ENCODE measurements around the gene ART4. TPM values are rescaled to one million over a fixed set of nuclear protein-coding genes. Genes with fewer than 3 reads are reported as not detected.

The ART4 gene
- total and polyA plus RNA-seq, 5 donors from 2014 or later = not detected

DNA sequence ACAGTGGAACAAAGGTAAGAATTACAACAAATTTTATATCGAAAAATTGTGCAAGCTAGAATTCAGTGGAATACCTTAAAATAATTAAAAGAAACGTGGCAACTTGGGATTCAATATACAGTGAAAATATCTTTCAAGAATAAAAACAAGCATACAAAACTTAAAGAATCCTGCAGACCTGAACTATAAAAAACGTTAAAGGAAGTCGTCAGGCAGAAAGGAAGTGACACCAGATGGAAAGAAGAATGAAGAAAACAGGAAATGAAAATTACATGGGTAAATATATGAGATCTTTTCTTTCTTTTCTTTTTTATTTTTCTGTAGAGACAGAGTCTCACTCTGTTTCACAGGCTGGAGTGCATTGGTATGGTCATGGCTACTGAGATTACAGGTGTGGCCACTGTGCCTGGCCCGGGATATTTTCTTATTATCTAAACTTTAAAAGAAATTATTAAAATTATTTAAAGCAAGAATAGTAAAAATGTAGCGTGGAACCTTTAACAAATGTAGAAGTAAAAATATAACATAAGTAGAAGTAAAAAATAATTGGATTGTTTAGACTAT lies 37.6 kb upstream of the ART4 start:
- Mint-ChIP-seq H3K27ac (peak overlapping the region in 2 of 3 donors; percentile 49 to 90), H3K9me3 (peaks cover 0 to 5% (median 3%) of the 10 kb centered on the region in 7 donors), H3K4me3 (peak overlapping the region in 2 of 4 donors; percentile 7 to 56), H3K27me3 (peaks cover 6% of the 10 kb centered on the region), H3K4me1 (peaks cover 14 to 40% (median 20%) of the 10 kb centered on the region in 4 donors), H3K36me3 (peaks cover 3% of the 10 kb centered on the region)
- DNase-seq (peak in 1 of 3 donors; percentile 30), ATAC-seq (ENCODE audit: low read depth in 2 of 2) (no peak)
- Histone ChIP-seq H3K27ac (ENCODE audit: insufficient read depth, low read length, poor library complexity, severe bottlenecking) (no peak overlapping the region), H3K9me3 (ENCODE audit: control insufficient read depth in 2 of 2, low read length in 2 of 2) (no peaks in the 10 kb centered on the region), H3K27me3 (ENCODE audit: control insufficient read depth, insufficient read depth, low read length) (no peaks in the 10 kb centered on the region), H3K4me3 (ENCODE audit: low read depth, low read length) (peak overlapping the region; percentile 29), H3K36me3 (ENCODE audit: control insufficient read depth, insufficient read depth, low read length) (no peaks in the 10 kb centered on the region), H3K4me1 (ENCODE audit: control insufficient read depth, insufficient read depth, low read length, poor library complexity, severe bottlenecking) (peaks cover 16% of the 10 kb centered on the region)

DNA sequence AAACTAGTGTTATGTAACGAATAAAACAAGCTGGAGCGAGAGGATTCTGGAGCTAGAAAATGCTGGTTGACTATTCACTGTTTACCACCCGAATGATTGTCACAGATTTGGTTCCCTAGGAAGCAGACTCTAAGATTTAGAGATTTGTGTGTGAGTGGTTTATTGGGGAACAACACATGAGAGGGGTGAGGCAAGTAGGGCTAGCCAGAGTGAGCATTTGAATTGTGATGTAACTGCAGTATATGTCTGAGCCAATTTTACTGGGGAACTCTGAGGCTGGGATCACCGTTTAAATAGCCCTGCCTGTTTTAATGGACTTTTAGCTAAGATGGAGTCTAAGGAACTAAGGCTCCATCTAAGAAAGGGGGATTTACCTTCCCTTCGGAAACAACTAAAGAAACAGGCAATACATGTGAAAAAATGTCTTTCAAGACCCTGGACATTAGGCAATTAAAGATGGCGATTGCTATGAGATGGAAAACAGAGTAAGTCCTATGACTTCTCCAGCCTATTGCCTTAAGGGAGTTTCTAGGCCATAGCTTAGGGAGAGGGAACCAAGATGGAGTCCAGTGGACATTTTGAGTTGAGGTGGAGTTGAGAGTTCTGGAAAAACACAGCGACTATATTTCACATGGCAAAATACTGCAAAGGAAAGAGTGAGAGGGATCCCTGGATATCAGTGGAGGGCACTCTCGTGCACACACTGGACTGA lies 36.1 kb upstream of the ART4 start:
- peaks cover 10% of the 10 kb centered on the region for H3K4me1 ChIP-seq (ENCODE audit: control insufficient read depth, insufficient read depth, low read length, poor library complexity, severe bottlenecking)
- H3K27ac ChIP-seq (ENCODE audit: insufficient read depth, low read length, poor library complexity, severe bottlenecking) = no peak overlapping the region
- ATAC-seq (ENCODE audit: low read depth in 2 of 2) = no peak
- Mint-ChIP-seq H3K27ac (peak overlapping the region in 1 of 3 donors; percentile 19), H3K4me1 (peaks cover 9 to 28% (median 15%) of the 10 kb centered on the region in 4 donors), H3K9me3 (peaks cover 0 to 5% (median 3%) of the 10 kb centered on the region in 7 donors), H3K27me3 (peaks cover under 1% of the 10 kb centered on the region), H3K4me3 (peak overlapping the region in 2 of 4 donors; percentile 8 to 36), H3K36me3 (peaks cover 3% of the 10 kb centered on the region)
- H3K36me3 ChIP-seq (ENCODE audit: control insufficient read depth, insufficient read depth, low read length) = no peaks in the 10 kb centered on the region
- no peaks in the 10 kb centered on the region for H3K9me3 ChIP-seq (ENCODE audit: control insufficient read depth in 2 of 2, low read length in 2 of 2)
- no peak overlapping the region for H3K4me3 ChIP-seq (ENCODE audit: low read depth, low read length)
- no peaks in the 10 kb centered on the region for H3K27me3 ChIP-seq (ENCODE audit: control insufficient read depth, insufficient read depth, low read length)
- no peak for DNase-seq

- no peak overlapping the region for H3K4me3 Mint-ChIP-seq
- H3K27me3 Mint-ChIP-seq = no peaks in the 10 kb centered on the region
Observed at GRCh38 chr12:14878488-14878887, 35.2 kb upstream of the ART4 start.

GRCh38 chr12:14876833-14877232 lies 33.5 kb upstream of the ART4 start:
- no peaks in the 10 kb centered on the region for H3K9me3 ChIP-seq (ENCODE audit: control insufficient read depth in 2 of 2, low read length in 2 of 2)
- H3K36me3 ChIP-seq (ENCODE audit: control insufficient read depth, insufficient read depth, low read length) = no peaks in the 10 kb centered on the region
- ATAC-seq (ENCODE audit: low read depth in 2 of 2) (no peak), DNase-seq (no peak)
- Mint-ChIP-seq H3K9me3 (peaks cover 0 to 5% (median 3%) of the 10 kb centered on the region in 7 donors), H3K36me3 (no peaks in the 10 kb centered on the region), H3K27ac (no peak overlapping the region), H3K4me1 (peaks cover 5 to 22% (median 13%) of the 10 kb centered on the region in 4 donors), H3K27me3 (no peaks in the 10 kb centered on the region), H3K4me3 (no peak overlapping the region)
- H3K4me3 ChIP-seq (ENCODE audit: low read depth, low read length) = no peak overlapping the region
- no peak overlapping the region for H3K27ac ChIP-seq (ENCODE audit: insufficient read depth, low read length, poor library complexity, severe bottlenecking)
- peaks cover 8% of the 10 kb centered on the region for H3K4me1 ChIP-seq (ENCODE audit: control insufficient read depth, insufficient read depth, low read length, poor library complexity, severe bottlenecking)
- H3K27me3 ChIP-seq (ENCODE audit: control insufficient read depth, insufficient read depth, low read length) = no peaks in the 10 kb centered on the region

More at GRCh38 chr12:14878488-14878887, 35.2 kb upstream of the ART4 start:
- Histone ChIP-seq H3K9me3 (ENCODE audit: control insufficient read depth in 2 of 2, low read length in 2 of 2) (no peaks in the 10 kb centered on the region), H3K4me3 (ENCODE audit: low read depth, low read length) (no peak overlapping the region), H3K4me1 (ENCODE audit: control insufficient read depth, insufficient read depth, low read length, poor library complexity, severe bottlenecking) (peaks cover 8% of the 10 kb centered on the region), H3K27me3 (ENCODE audit: control insufficient read depth, insufficient read depth, low read length) (no peaks in the 10 kb centered on the region), H3K27ac (ENCODE audit: insufficient read depth, low read length, poor library complexity, severe bottlenecking) (no peak overlapping the region), H3K36me3 (ENCODE audit: control insufficient read depth, insufficient read depth, low read length) (no peaks in the 10 kb centered on the region)
- peaks cover 7 to 26% (median 13%) of the 10 kb centered on the region in 4 donors for H3K4me1 Mint-ChIP-seq
- H3K9me3 Mint-ChIP-seq = peaks cover 0 to 5% (median 3%) of the 10 kb centered on the region in 7 donors
- peaks cover 3% of the 10 kb centered on the region for H3K36me3 Mint-ChIP-seq
- DNase-seq (no peak), ATAC-seq (ENCODE audit: low read depth in 2 of 2) (no peak)
- peak overlapping the region in 1 of 3 donors; percentile 14 for H3K27ac Mint-ChIP-seq

DNA sequence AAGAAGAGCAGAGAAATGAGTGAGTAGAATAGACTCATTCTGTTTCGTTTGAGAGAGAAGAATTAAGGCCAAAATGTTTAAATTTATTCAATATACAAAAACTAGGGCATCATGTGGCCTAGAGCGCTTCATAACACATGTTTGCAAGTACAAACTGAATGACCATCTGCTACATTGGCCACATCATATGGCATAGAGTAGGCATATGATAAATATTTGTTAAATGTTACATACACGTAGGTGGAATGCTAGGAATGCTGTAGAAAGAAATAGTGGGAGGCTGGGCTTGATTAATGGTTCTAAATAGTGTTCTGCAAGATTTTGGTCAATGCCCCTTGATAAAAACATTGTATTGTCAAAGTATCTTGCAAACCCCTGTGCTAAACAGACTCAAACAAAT lies 31.6 kb upstream of the ART4 start:
- Histone ChIP-seq H3K27ac (ENCODE audit: insufficient read depth, low read length, poor library complexity, severe bottlenecking) (no peak overlapping the region), H3K4me1 (ENCODE audit: control insufficient read depth, insufficient read depth, low read length, poor library complexity, severe bottlenecking) (no peaks in the 10 kb centered on the region), H3K4me3 (ENCODE audit: low read depth, low read length) (no peak overlapping the region), H3K27me3 (ENCODE audit: control insufficient read depth, insufficient read depth, low read length) (no peaks in the 10 kb centered on the region), H3K9me3 (ENCODE audit: control insufficient read depth in 2 of 2, low read length in 2 of 2) (no peaks in the 10 kb centered on the region), H3K36me3 (ENCODE audit: control insufficient read depth, insufficient read depth, low read length) (no peaks in the 10 kb centered on the region)
- no peak overlapping the region for H3K27ac Mint-ChIP-seq
- no peaks in the 10 kb centered on the region for H3K36me3 Mint-ChIP-seq
- DNase-seq = no peak
- peaks cover 9% of the 10 kb centered on the region for H3K27me3 Mint-ChIP-seq
- H3K4me1 Mint-ChIP-seq = peaks cover 0 to 6% (median 5%) of the 10 kb centered on the region in 4 donors
- peaks cover 0 to 7% (median 3%) of the 10 kb centered on the region in 7 donors for H3K9me3 Mint-ChIP-seq
- no peak for ATAC-seq (ENCODE audit: low read depth in 2 of 2)
- no peak overlapping the region for H3K4me3 Mint-ChIP-seq

DNA sequence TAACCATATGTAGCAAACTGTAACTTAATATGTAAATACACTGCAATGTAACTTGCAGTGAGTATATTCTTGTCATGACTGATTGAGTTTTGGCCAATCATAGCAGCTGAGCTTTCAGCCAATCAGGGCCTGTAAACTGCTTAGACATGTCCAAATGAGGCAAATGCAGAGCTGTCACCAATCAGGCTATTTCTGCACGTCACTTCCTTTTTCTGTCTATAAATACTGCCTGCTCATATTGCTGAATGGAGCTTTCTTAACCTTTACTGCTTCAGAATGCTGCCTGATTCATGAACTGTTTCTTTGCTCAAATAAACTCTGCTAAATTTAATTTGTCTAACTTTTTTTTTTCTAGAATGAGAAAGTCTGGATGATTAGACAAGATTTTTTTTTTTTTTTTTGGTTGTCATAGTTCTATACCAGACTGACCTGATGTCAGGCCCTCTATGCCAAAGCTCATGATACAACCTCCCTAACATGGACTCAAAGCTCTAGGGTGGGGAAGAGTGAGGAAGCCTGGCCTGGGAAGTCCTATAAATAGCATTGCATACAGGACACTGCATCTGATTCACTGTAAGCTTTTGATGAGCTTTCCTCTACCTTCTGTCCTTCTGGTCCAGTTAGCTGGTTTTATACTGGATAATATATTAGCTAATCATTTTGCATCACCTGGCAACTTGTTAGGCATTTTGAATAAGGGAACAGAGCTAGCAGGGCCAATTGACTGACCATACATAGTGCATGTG lies 30.3 kb upstream of the ART4 start:
- no peak overlapping the region for H3K4me3 ChIP-seq (ENCODE audit: low read depth, low read length)
- H3K27ac Mint-ChIP-seq = no peak overlapping the region
- peaks cover 0 to 5% (median 2%) of the 10 kb centered on the region in 4 donors for H3K4me1 Mint-ChIP-seq
- DNase-seq = no peak
- peaks cover 9% of the 10 kb centered on the region for H3K27me3 Mint-ChIP-seq
- H3K36me3 ChIP-seq (ENCODE audit: control insufficient read depth, insufficient read depth, low read length) = no peaks in the 10 kb centered on the region
- ATAC-seq (ENCODE audit: low read depth in 2 of 2) = no peak
- H3K27me3 ChIP-seq (ENCODE audit: control insufficient read depth, insufficient read depth, low read length) = no peaks in the 10 kb centered on the region
- H3K36me3 Mint-ChIP-seq = no peaks in the 10 kb centered on the region
- peaks cover 0 to 5% (median 0%) of the 10 kb centered on the region in 7 donors for H3K9me3 Mint-ChIP-seq
- no peaks in the 10 kb centered on the region for H3K4me1 ChIP-seq (ENCODE audit: control insufficient read depth, insufficient read depth, low read length, poor library complexity, severe bottlenecking)
- H3K27ac ChIP-seq (ENCODE audit: insufficient read depth, low read length, poor library complexity, severe bottlenecking) = no peak overlapping the region
- H3K9me3 ChIP-seq (ENCODE audit: control insufficient read depth in 2 of 2, low read length in 2 of 2) = no peaks in the 10 kb centered on the region
- H3K4me3 Mint-ChIP-seq = no peak overlapping the region

DNA sequence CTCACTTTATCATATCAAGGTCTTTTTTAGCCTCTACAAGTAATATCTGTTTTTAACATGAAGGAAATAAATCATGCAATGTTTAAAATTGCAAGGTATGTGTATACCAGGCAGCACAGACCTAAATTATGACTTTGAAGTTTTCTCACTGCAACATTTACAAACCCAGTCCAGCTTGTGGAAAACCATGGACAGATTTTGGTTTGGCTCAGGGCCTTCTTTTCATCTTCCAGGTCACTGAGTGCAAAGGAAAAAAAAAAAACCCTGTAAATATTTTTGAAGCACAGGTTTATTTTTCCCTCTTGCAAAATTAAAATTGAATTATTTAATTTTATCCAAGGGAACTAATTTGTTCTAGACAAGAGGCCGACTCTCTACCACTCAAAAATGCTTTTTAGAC lies 28.6 kb upstream of the ART4 start:
- H3K4me3 ChIP-seq (ENCODE audit: low read depth, low read length) = no peak overlapping the region
- H3K4me3 Mint-ChIP-seq = no peak overlapping the region
- H3K36me3 ChIP-seq (ENCODE audit: control insufficient read depth, insufficient read depth, low read length) = no peaks in the 10 kb centered on the region
- no peak overlapping the region for H3K27ac Mint-ChIP-seq
- DNase-seq (no peak), ATAC-seq (ENCODE audit: low read depth in 2 of 2) (no peak)
- H3K4me1 Mint-ChIP-seq = peaks cover 0 to 8% (median 2%) of the 10 kb centered on the region in 4 donors
- no peaks in the 10 kb centered on the region for H3K27me3 ChIP-seq (ENCODE audit: control insufficient read depth, insufficient read depth, low read length)
- H3K27me3 Mint-ChIP-seq = peaks cover 9% of the 10 kb centered on the region
- no peaks in the 10 kb centered on the region for H3K9me3 ChIP-seq (ENCODE audit: control insufficient read depth in 2 of 2, low read length in 2 of 2)
- no peaks in the 10 kb centered on the region for H3K4me1 ChIP-seq (ENCODE audit: control insufficient read depth, insufficient read depth, low read length, poor library complexity, severe bottlenecking)
- peaks cover 0 to 8% (median 5%) of the 10 kb centered on the region in 7 donors for H3K9me3 Mint-ChIP-seq
- no peak overlapping the region for H3K27ac ChIP-seq (ENCODE audit: insufficient read depth, low read length, poor library complexity, severe bottlenecking)
- H3K36me3 Mint-ChIP-seq = no peaks in the 10 kb centered on the region
